Activated CD4-positive, CD25-positive, alpha-beta regulatory T cell treated with anti-CD3 and anti-CD28 coated beads, Interleukin-2, amount 50 U/mL, for 24 hours (primary cell): ENCODE results near the gene FNDC10.

ENCODE experiments used
- ATAC-seq, 2 donors: fragments of 150-1000 bp; cut with Tn5 transposase; one replicate each; pipeline ENCODE4 v1.10.0; 2021; ENCODE audit warnings: mild to moderate bottlenecking in 1 of 2, moderate library complexity in 1 of 2

FNDC10 gene

GRCh38 chr1:1627829-1628753, 28.2 kb upstream of the FNDC10 start:
- ATAC-seq, result no peak

- ATAC-seq, result no peak
Observed at GRCh38 chr1:1627261-1627828, 27.4 kb upstream of the FNDC10 start.

DNA sequence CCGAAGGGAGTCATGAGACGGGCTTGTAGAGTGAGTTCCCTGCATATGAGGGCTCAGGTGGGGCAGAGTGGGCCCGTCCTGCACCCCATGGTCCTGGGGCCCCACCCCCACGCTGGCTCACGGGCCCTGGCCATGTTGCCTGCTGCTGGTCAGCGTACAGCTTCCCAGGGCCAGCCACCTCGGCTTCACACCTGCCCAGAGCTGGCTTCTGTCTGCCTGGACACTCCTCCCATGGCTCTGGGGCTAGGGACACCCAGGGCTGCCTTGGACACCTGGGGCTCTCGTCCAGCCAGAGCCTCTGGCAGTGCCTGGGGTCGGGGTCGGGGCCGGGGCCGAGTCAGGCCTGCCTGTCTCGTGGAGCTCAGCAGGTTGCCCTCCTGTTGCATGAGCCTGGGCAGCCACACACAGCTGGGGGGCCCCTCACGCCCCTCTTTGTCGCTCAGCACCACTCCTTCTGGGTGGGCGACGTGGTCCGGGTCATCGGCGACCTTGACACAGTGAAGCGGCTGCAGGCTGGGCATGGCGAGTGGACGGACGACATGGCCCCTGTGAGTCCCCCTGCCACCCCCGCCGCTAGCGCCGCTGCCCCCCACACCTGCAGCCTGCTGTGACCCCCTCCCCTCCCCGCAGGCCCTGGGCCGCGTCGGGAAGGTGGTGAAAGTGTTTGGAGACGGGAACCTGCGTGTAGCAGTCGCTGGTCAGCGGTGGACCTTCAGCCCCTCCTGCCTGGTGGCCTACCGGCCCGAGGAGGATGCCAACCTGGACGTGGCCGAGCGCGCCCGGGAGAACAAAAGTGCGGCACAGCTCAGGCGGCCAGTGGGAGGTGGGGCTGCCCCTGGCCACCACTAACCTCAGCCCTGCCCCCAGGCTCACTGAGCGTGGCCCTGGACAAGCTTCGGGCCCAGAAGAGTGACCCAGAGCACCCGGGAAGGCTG, 26.5 kb upstream of the FNDC10 start:
- no peak for ATAC-seq

DNA sequence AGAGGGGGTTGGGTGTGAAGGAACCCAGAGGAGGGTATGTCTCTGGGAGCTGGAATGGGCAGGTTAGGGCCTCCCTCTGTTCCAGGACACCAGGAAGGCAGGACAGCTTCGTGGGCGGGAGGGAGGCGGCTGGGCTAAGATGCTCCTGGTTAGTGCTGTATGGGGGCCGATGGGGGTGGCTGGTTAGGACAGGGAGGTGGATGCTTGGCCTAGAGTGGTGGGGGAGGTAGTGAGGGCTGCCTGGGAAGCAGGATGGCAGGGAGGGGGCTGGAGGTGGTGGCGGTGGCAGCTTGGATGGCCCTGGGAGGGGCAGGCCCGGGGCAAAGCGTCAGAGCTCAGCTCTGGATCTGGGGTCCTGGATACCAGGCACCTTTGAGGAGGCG, 25.9 kb upstream of the FNDC10 start:
- no peak for ATAC-seq

- no peak for ATAC-seq
Observed at GRCh38 chr1:1625404-1625775, 25.5 kb upstream of the FNDC10 start.

GRCh38 chr1:1624443-1625403, 24.8 kb upstream of the FNDC10 start:
- no peak for ATAC-seq

DNA sequence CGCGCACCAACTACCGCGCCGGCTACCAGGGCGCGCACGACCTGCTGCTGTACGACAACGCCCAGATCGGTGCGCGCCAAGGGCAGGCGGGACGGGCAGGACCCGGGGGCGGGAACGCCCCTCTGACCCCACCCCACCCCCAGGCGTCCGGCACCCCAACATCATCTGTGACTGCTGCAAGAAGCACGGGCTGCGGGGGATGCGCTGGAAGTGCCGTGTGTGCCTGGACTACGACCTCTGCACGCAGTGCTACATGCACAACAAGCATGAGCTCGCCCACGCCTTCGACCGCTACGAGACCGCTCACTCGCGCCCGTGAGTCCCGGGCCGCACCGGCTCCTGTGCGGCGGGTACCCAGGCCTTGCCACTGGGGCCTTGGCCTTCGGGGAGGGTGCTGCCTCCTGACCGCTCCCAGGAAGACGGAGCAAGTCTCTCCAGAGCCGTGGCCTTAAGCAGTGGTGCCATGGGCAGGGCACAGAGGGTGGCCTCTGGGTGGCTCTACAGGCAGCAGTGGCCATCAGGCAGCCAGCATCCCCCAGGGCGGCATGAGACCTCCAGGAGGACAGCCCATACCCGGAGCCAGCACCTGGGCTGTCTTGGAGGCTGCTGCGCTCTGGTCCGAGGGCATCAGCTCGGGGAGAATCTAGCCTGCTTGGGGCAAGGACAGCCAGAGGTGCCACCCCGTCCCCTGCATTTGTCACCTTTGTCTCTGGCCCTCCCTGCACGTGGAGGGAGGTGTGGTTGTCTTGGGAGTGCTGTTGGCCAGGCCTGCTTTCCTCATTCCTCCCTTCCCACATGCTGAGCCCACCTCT, 23.9 kb upstream of the FNDC10 start:
- no peak for ATAC-seq

- no peak for ATAC-seq
Observed at GRCh38 chr1:1623181-1623630, 23.3 kb upstream of the FNDC10 start.

DNA sequence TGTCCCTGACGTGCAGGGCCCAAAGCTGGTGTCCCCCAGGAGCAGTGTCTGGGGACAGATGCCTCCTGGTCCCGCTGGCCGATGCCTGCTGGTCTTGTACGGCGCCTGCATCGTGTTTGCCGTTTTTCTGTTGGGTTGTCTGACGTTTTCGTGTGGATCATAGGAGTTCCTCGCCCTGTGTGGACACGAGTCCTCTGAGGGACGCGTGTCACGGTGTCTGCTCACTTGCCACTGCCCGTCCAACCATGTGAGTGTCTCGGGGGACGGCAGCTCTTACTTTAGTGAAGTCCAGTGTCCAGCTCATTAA, 22.8 kb upstream of the FNDC10 start:
- no peak for ATAC-seq

GRCh38 chr1:1622010-1622787, 22.3 kb upstream of the FNDC10 start:
- no peak for ATAC-seq

- ATAC-seq, result no peak
Observed at GRCh38 chr1:1621173-1622009, 21.5 kb upstream of the FNDC10 start.

DNA sequence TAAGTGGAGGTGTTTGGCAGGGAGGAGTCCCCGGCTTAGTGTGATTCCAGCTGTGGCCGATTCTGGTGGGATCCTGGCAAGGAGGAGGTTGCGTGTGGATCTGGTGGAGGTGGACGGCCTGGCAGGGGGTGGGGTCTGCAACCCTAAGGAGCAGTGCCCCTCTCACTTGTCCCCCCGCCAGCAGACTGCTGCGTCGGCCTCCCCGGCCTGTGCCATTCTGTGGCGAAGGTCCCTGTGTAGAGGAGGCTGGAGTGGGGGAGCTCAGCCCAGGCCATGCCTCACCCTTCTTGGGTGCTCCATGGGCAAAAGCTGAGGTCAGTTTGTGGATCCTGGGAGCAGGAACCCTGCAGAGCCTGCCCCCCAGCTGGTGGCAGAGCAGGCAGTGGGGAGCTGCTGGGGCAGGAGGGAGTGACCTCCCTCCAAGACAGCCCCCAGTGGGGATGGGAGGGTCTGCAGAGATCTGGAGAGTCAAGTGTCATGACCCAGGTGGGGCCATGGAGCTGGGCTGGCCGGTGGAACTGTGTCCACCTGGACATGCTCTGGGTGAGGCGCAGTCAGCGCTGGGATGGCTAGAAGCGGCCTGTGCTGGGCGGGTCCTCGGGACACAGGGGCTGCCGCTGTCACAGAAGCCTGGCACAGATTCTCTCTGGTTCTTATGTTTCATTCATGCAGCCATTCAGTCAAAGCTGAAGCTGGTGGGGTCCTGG, 20.7 kb upstream of the FNDC10 start:
- no peak for ATAC-seq

GRCh38 chr1:1619917-1620361, 20.0 kb upstream of the FNDC10 start:
- no peak for ATAC-seq

GRCh38 chr1:1618396-1619068, 18.6 kb upstream of the FNDC10 start:
- ATAC-seq, result no peak

DNA sequence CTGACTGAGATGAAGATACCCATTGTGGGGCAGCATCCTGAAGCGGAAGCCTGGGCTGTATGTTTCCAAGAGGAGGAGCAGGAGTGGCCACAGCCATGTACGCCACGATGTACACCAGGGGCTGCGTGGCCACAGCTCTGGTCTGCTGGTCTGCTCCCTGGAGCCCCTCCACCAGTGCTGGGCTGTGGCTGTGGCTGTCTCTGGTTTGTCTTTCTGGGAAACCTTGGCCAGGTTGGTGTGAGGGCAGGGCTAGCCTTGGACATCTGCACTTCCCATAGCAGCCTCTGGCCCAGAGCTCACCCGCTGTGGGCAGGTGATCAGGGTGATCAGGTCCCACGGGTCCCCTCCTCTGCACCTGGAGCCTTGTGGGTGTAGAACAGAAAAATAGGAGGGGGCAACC, 18.0 kb upstream of the FNDC10 start:
- no peak for ATAC-seq

GRCh38 chr1:1617516-1617915, 17.6 kb upstream of the FNDC10 start:
- no peak for ATAC-seq

DNA sequence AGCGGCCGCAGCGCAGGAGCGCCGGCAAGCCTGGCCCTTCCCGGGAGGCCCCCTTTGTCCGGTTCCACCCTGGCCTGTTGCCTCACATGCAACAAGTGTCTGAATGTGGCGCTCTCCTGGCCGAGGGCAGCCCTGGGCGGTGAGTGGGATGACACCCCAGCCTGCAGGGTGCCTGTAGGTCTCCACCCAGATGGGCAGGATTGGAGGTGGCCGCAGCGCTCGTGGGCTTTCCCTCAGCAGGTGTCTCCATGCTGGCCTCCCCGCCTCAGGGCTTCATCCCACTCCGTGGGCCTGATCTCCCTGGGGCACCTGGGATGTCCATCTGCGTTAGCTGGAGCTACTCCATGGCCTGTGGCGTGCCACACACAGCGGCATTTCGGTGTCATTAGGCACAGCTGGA, 16.9 kb upstream of the FNDC10 start:
- ATAC-seq, result no peak
